HG03095 (cell line): ENCODE data around the gene NPC2.

ENCODE experiments used
- ATAC-seq: cut with Tn5 transposase; IDR thresholded peaks from one replicate; pipeline ENCODE4 v1.9.1; 2021; ENCODE audit warnings: moderate library complexity; ENCODE audit not compliant: unreplicated experiment

NPC2 gene

DNA sequence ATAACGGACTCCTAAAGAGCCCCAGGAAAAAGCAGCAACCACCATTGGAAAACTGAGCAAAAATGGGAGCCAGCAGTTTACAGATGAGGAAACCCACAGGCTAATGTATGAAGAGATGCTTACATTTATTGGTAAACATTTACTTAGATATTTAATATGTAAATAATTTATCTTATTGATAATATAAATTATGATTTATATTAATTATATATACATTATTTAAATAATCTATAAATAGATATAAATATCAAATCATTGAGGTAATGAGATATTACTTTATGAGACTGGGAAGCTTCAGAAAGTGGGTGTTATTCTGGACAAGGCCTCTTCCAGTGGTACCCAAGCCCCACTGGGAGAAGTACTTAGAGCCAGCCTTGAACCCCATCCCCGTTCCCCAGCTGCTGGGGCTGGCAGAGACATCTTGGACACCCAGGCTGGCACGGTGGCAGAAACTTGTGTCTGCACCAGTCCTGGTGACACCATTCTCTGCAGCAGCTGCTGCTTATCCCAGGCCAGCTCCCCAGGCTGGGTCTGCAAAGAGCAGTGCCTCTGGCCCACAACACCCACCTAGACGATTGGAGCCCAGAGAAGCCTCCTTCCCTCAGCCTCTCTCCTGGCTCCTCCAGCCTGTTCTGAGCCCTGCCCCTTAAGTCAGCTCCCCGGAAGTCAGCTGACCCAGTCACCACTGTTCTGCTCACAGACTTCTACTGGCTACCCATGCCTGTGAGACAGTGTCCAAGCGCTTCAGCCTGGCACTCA is 26.4 kb upstream of the NPC2 start:
- no peak for ATAC-seq

GRCh38 chr14:74518221-74518620 is 25.1 kb upstream of the NPC2 start:
- no peak for ATAC-seq

DNA sequence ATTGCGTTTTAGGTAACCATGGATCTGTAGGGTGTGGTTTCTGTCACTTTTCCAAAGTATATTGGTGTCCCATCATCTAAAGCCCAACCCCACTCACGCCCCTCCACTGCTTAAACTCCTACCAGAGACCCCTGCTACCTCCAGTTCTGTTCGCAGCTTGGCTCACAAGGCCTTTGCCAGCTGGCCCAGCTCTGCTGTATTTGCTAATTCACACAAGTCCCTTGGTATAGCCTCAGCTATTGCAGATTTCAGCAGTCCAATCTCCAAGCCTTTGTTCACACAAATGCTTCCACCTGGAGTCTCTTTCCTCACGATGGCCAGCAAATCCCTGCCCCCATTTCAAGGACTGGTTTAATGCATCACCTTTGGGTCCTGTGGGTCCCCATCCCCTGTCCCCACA is 24.6 kb upstream of the NPC2 start:
- no peak for ATAC-seq

DNA sequence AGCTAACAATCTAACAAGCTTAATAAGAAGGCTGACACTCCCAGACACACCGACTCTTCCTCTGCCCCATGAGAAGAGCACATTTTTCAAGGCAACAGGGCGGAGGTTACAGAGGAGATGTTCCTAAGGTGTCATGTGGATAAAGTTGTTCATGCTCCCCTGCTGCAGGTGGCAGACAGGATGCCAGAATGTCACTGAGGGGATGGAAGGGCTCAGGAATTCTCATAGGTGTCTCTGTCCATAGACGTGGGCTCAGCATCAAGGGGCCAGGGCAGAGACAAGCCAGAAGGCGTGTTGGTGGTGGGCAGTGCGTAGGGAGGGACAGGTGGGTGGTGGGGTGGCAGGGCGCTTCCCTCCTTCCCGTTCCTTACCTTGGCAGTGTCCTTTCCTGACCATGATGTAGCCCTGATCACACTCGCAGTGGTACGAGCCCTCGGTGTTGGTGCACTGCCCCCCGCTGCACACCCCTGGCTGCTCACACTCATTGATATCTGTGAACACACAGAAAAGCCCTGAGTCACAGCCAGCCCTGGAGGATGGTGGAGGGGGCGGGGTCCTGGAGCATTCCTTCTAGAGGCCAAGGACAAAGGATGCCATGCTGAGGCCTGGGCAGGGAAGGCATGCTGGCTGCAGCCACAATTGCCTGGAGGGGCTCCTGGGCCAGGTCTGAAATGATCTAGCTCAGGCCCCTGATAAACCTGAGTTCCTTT is 23.5 kb upstream of the NPC2 start:
- no peak for ATAC-seq

- no peak for ATAC-seq
These were observed 22.8 kb upstream of the NPC2 start for GRCh38 chr14:74515891-74516412.

DNA sequence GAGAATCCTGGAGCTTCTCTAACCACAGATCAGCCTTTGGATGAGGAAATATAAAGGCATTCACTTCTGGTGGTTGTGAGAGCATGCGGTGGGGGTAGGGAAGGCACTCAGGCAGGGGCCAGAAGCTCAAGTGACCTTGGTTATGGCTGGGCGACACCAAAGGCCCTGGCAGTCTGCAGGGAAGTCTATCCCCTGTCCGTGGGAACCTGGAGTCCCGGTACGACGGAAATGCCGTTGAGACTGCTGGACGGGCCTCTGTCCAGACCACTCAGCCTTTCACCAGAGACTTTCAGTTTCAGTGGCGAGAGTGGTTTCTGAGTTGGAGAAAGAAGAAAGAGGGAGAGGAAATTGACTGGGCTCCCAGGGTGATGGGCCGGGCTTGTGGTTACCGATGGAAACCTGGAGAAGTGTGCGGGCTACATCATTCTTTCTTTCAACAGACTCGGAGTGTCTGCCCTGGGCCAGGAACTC is 21.4 kb upstream of the NPC2 start:
- ATAC-seq: no peak

DNA sequence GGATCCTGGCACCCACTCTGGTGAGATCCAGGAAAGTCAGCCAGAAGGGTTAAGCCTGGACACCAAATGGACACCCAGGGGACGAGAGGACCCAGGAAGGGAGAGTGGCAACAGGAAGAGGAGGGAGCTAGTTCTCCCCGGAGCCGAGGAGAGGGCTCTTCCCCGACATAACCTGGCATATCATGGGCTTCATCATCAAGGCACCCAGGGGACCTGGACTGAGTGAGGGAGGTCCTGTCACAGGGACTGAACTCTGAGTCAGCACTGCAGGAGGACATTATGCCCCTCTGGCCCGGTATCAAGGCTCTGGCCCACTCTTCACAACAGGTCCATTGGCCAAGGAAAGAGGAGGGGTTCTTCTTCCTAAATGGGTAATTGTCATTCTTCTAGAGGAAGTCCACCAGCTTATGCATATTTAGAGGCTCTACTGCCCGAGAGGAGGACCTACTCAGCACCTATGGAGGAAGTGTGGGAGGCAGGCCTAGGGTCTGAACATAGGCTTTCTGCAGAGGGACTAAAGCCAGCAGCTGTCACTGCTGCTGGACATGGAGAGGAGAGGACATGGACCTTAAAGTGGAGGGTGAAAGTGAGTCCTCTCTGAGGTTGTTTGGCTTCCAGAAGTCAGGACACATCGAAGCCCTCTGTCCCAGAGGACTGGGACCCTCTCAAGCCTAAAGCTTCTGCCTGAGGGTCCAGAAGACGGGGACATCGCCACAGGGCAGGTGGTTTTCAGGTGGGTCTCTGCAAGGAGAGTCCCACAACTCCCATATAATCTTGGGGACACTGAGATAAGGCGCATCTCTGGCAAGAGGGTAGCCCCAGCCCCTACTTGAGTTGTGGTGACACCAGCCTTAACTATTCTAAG is 19.1 kb upstream of the NPC2 start:
- no peak for ATAC-seq

- no peak for ATAC-seq
These were observed 17.9 kb upstream of the NPC2 start for GRCh38 chr14:74510959-74511409.

- no peak for ATAC-seq
These were observed 17.3 kb upstream of the NPC2 start for GRCh38 chr14:74510223-74510931.

GRCh38 chr14:74509587-74510222 is 16.6 kb upstream of the NPC2 start:
- no peak for ATAC-seq

DNA sequence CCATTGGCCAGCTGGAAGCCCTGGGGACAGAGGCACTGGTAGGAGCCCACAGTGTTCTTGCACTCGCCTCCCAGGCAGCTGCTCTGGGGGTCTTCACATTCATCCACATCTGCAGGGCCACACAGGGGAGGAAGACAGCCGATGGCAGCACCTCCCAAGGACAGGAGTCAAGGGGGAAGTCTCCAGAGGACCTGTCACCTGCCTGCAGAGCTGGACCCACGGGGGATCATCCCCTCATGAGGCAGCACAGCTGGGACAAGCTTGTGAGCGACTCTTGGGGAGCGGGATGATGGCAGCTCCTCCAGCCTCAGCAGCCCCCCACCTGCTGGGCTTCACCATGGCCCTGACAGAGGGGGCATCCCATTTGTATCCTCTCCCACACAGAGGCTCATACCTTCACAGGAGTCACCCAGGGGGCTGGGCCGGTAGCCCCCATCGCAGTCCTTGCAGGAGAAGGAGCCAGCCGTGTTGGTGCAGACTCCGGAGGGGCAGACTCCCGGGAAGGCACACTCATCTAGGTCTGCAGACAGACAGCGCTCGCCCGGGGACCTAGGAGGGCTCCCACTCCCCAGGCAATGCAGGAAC is 15.8 kb upstream of the NPC2 start:
- no peak for ATAC-seq

DNA sequence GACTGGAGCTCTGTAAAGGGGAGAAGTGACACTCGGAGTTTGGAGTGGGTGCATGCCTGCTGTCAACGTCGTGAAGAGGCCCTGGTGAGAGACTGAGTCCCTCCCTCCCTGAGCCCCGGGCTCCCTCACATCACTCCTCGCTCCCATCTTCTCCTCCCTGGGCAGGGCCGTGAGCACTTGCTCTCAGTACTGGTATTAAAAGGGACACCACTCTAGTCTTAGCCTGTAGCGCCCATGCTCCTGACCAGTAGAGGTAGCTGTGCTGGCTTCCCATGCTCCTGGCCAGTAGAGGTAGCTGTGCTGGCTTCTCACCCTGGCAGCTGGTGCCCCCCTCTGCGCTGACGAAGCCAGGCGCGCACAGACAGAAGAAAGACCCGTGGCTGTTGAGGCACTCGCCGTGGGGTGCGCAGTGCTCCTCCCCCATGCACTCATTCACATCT is 15.2 kb upstream of the NPC2 start:
- no peak for ATAC-seq

DNA sequence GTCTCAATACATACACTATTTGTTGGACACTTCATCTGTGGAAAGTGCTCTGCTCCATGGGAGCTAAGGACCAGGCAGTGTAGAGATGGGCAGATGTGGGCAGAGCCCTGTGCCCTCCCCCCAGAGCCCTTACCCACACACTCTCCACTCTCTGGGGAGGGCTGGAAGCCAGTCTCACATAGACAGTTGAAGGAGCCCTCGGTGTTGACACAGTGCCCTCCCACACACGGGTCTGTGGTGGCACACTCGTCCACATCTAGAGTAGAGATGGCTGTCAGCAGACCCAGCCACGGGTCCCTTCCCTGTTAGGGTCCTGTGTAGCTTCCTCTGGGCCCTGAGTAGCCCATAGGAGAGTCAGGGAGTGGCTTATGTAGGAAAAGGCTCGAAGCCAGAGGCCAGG is 14.7 kb upstream of the NPC2 start:
- no peak for ATAC-seq

GRCh38 chr14:74507085-74507484 is 14.0 kb upstream of the NPC2 start:
- no peak for ATAC-seq

DNA sequence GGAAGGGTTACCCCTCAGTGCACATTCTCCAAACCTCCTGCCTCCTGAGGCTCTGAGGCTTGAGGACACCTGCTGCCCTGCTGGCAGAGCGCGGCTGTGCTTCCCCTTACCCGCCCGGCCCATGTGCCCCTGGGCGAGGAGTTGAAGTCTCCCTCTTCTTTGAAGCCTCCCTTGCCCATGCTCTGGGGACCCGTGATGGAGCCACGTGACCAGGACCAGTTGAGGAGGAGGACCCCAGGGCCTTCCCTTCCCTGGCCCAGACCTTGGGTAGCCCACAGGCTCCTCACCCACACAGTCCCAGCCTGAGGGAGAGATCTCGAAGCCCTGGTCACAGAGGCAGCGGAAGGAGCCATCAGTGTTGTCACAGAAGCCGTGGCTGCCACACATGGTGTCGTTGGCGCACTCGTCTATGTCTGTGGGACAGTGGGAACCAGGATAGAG is 13.3 kb upstream of the NPC2 start:
- ATAC-seq: no peak

- ATAC-seq: no peak
These were observed 12.7 kb upstream of the NPC2 start for GRCh38 chr14:74505831-74506230.

- no peak for ATAC-seq
These were observed 12.0 kb upstream of the NPC2 start for GRCh38 chr14:74504874-74505720.

GRCh38 chr14:74504412-74504811 is 11.3 kb upstream of the NPC2 start:
- ATAC-seq: no peak

- no peak for ATAC-seq
These were observed 10.8 kb upstream of the NPC2 start for GRCh38 chr14:74503938-74504335.
